ENCODE results near the gene CFAP410.

DNA sequence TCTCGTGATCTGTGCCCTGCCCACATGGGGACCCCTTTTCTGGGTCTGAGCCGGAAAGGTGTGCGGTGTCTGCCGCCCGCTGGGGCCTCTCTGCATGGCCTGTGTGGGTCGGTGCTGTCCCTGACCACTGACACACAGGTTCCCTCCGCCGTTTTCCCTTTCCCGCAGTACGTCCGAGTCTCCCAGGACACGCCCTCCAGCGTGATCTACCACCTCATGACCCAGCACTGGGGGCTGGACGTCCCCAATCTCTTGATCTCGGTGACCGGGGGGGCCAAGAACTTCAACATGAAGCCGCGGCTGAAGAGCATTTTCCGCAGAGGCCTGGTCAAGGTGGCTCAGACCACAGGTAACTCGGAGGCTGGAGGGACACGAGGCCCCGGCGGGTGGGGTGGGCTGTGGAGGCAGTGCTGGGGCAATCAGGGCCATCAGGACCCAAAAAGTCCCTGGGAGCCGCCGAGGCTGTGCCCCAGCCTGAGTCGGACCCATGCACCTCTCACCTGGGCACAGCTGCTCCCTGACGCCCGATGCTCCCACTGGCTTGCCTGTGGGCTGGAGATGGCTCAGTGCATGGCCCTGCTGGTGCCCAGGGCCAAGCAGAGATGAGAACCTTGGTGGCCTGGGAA is 27.5 kb upstream of the CFAP410 start:
- TF ChIP-seq, protein P1, sequence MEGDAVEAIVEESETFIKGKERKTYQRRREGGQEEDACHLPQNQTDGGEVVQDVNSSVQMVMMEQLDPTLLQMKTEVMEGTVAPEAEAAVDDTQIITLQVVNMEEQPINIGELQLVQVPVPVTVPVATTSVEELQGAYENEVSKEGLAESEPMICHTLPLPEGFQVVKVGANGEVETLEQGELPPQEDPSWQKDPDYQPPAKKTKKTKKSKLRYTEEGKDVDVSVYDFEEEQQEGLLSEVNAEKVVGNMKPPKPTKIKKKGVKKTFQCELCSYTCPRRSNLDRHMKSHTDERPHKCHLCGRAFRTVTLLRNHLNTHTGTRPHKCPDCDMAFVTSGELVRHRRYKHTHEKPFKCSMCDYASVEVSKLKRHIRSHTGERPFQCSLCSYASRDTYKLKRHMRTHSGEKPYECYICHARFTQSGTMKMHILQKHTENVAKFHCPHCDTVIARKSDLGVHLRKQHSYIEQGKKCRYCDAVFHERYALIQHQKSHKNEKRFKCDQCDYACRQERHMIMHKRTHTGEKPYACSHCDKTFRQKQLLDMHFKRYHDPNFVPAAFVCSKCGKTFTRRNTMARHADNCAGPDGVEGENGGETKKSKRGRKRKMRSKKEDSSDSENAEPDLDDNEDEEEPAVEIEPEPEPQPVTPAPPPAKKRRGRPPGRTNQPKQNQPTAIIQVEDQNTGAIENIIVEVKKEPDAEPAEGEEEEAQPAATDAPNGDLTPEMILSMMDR (IDR thresholded peaks at IDR 0.05), result no peak
- TF ChIP-seq POLR2A (IDR thresholded peaks at IDR 0.05), result no peak

All from Peyer's patch (tissue), 4 donors.